SK-N-MC (cell line): ENCODE data around the gene KBTBD4.

Source experiments
- EZH2 ChIP-seq: fragments of 200-600 bp; sonication (generic); IDR thresholded peaks from one replicate; pipeline ENCODE4 v1.6.1; 2017; ENCODE audit warnings: antibody characterized with exemption
- FOXP2 ChIP-seq: optimal IDR thresholded peaks from 2 replicates; pipeline ENCODE3; 2011; ENCODE audit warnings: mild to moderate bottlenecking, moderate library complexity; ENCODE audit not compliant: insufficient read depth; ENCODE audit errors: extremely low read length, control extremely low read depth
- POLR2AphosphoS5 ChIP-seq: IDR thresholded peaks from 2 replicates; pipeline ENCODE4 v1.6.1; 2012; ENCODE audit warnings: mild to moderate bottlenecking, low read depth, low read length, borderline replicate concordance

DNA sequence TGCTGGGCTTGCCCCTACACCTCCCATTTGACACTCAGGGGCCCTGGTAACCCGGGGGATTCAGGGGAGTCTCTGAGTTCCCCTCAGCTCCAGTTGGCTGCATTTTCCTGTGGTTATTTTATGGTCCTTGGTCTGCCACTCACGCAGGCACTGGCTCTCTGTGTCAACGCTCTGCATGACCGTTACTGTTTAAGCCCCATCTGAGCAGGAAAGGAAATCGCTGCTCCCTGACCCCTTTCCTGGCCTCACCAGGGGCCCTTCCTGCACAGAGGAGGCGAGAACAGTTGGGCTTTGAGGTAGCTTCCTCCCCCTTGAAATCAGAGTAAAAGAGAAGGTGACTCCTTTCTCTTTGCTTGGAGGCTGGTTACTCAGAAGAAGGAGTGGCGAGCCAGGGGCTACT, 13.0 kb upstream of the KBTBD4 start:
- TF ChIP-seq POLR2AphosphoS5: no peak
- TF ChIP-seq EZH2: no peak
- TF ChIP-seq FOXP2: no peak
